Central memory CD8-positive, alpha-beta T cell (primary cell): ENCODE results near the gene PKN1.
A peak's percentile ranks its signal among the peaks of the same experiment; 100 is the strongest.

Source experiments
- ATAC-seq: fragments of 150-1000 bp; cut with Tn5 transposase; replicated peaks from 2 replicates; pipeline ENCODE4 v1.10.0; 2022; ENCODE audit warnings: mild to moderate bottlenecking, moderate FRiP score, moderate number of reproducible peaks; ENCODE audit not compliant: poor library complexity, severe bottlenecking; ENCODE audit errors: extremely low read depth
- DNase-seq, 2 donors: peaks; one replicate each; pipeline ENCODE4 v3.0.0; 2021; ENCODE audit warnings: low spot score in 2 of 2
- H3K27ac Mint-ChIP-seq: one replicate; pipeline ENCODE4 v1.8.0; 2022; ENCODE audit warnings: low read depth, mild to moderate bottlenecking, moderate library complexity, mixed read lengths
- H3K27me3 Mint-ChIP-seq: one replicate; pipeline ENCODE4 v1.8.0; 2022; ENCODE audit warnings: mixed read lengths
- H3K36me3 Mint-ChIP-seq: one replicate; pipeline ENCODE4 v1.8.0; 2022; ENCODE audit warnings: mild to moderate bottlenecking, moderate library complexity, mixed read lengths; ENCODE audit not compliant: insufficient read depth
- H3K4me1 Mint-ChIP-seq: one replicate; pipeline ENCODE4 v1.8.0; 2022; ENCODE audit warnings: mixed read lengths
- H3K4me3 Mint-ChIP-seq: one replicate; pipeline ENCODE4 v1.8.0; 2022; ENCODE audit warnings: mild to moderate bottlenecking, moderate library complexity, mixed read lengths
- H3K9me3 Mint-ChIP-seq: one replicate; pipeline ENCODE4 v1.8.0; 2022; ENCODE audit warnings: mixed read lengths

PKN1 gene

GRCh38 chr19:14478113-14478545, 45.0 kb downstream of the PKN1 start:
- peaks cover 25% of the 10 kb centered on the region for H3K4me1 Mint-ChIP-seq
- DNase-seq: no peak
- H3K27me3 Mint-ChIP-seq: peaks cover 16% of the 10 kb centered on the region
- no peak for ATAC-seq
- H3K9me3 Mint-ChIP-seq: no peaks in the 10 kb centered on the region
- H3K27ac Mint-ChIP-seq: no peak overlapping the region
- peaks cover 25% of the 10 kb centered on the region for H3K36me3 Mint-ChIP-seq
- no peak overlapping the region for H3K4me3 Mint-ChIP-seq

DNA sequence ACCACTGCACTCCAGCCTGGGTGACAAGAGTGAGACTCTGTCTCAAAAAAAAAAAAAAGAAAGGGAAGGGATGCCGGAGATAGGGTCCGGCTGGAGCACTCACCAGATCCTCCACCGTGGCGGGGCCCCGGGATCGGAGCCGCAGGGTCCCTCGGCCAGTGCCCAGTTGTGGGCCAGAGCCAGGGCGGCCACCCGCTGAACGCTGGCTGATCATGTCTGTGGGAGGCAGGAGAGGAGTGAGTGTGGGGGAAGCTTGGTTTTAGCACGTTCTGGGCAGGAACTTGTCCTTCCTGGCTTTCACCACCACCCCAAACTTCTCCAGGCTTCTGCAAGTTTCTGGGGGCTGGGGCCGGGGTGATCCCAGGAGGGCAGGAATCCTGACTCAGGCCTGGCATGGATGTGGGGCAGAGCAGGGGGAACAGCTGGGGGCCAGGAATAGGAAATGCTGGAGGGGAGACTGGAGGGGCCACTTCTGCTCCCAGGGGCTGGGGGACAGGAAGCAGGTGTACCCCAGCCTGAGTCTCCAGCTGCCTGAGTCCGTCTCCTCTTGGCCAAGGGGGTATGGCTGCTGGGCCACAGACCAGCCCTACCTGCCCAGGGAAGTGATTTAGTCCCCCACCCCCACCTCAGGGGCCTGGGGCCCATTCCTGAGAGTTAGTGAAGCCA, 46.3 kb downstream of the PKN1 start:
- no peak for DNase-seq
- H3K4me3 Mint-ChIP-seq: no peak overlapping the region
- no peak overlapping the region for H3K27ac Mint-ChIP-seq
- H3K27me3 Mint-ChIP-seq: peaks cover 9% of the 10 kb centered on the region
- no peaks in the 10 kb centered on the region for H3K9me3 Mint-ChIP-seq
- no peak for ATAC-seq
- H3K4me1 Mint-ChIP-seq: peaks cover 23% of the 10 kb centered on the region
- peaks cover 23% of the 10 kb centered on the region for H3K36me3 Mint-ChIP-seq

DNA sequence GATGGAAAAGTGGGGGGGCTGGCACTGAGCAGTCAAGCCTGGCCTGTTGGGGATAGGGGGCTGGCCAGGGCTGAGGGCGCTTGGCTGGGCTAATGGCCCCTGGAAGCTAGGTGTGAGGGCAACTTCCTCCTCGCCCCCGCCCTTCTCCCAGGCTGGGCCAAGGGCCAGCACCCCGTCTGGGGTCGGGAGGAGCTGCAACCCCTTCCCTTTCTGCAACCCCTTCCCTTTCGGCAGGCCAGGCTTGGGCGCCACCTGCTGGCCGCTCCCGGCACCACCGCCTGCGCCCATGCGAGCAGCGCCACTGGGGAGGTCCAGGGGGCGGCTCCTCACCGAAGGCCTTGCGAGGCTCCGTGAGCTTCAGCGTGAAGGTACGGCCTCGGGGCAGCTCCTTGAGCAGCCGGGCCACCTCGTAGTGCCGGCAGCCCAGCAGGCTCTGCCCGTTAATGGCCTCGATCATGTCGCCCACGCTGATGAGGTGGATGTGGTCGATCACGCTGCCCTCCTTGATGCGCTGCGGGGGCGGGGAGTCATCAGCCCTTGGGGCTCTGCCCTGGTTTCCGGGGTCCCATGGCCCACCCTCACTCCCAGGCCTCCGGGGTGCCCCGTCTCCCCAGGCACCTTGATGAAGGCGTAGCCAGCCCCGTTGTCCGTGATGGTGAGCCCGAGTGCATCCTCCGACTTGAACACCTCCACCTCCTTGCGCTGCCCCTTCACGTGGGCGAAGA, 47.0 kb downstream of the PKN1 start:
- no peak overlapping the region for H3K27ac Mint-ChIP-seq
- no peaks in the 10 kb centered on the region for H3K9me3 Mint-ChIP-seq
- ATAC-seq (peak; percentile 10), DNase-seq (peak; percentile 66 to 68)
- H3K36me3 Mint-ChIP-seq: peaks cover 19% of the 10 kb centered on the region
- H3K4me1 Mint-ChIP-seq: peaks cover 18% of the 10 kb centered on the region
- H3K4me3 Mint-ChIP-seq: no peak overlapping the region
- H3K27me3 Mint-ChIP-seq: peaks cover 2% of the 10 kb centered on the region

- Mint-ChIP-seq H3K27ac (no peak overlapping the region), H3K36me3 (peaks cover 18% of the 10 kb centered on the region), H3K27me3 (no peaks in the 10 kb centered on the region), H3K9me3 (no peaks in the 10 kb centered on the region), H3K4me3 (no peak overlapping the region), H3K4me1 (peaks cover 12% of the 10 kb centered on the region)
- DNase-seq (no peak), ATAC-seq (no peak)
These were observed 47.6 kb downstream of the PKN1 start for GRCh38 chr19:14480700-14481079.

- DNase-seq (no peak), ATAC-seq (no peak)
- Mint-ChIP-seq H3K4me3 (no peak overlapping the region), H3K27ac (no peak overlapping the region), H3K9me3 (no peaks in the 10 kb centered on the region), H3K4me1 (no peaks in the 10 kb centered on the region), H3K27me3 (no peaks in the 10 kb centered on the region), H3K36me3 (peaks cover 10% of the 10 kb centered on the region)
These were observed 49.3 kb downstream of the PKN1 start for GRCh38 chr19:14482172-14482941.

GRCh38 chr19:14487370-14488125, 54.4 kb downstream of the PKN1 start:
- no peak overlapping the region for H3K4me3 Mint-ChIP-seq
- H3K27me3 Mint-ChIP-seq: no peaks in the 10 kb centered on the region
- H3K27ac Mint-ChIP-seq: no peak overlapping the region
- H3K4me1 Mint-ChIP-seq: peaks cover under 1% of the 10 kb centered on the region
- ATAC-seq (no peak), DNase-seq (no peak)
- H3K36me3 Mint-ChIP-seq: peaks cover 30% of the 10 kb centered on the region
- H3K9me3 Mint-ChIP-seq: no peaks in the 10 kb centered on the region

- Mint-ChIP-seq H3K27me3 (no peaks in the 10 kb centered on the region), H3K36me3 (peaks cover 35% of the 10 kb centered on the region), H3K4me3 (no peak overlapping the region), H3K4me1 (peaks cover 31% of the 10 kb centered on the region), H3K27ac (peak overlapping the region; percentile 19), H3K9me3 (no peaks in the 10 kb centered on the region)
- DNase-seq (no peak), ATAC-seq (no peak)
These were observed 59.7 kb downstream of the PKN1 start for GRCh38 chr19:14492756-14493337.

- DNase-seq (no peak), ATAC-seq (no peak)
- Mint-ChIP-seq H3K27me3 (no peaks in the 10 kb centered on the region), H3K4me1 (peaks cover 31% of the 10 kb centered on the region), H3K27ac (peak overlapping the region; percentile 82), H3K4me3 (peak overlapping the region; percentile 82), H3K36me3 (peaks cover 29% of the 10 kb centered on the region), H3K9me3 (no peaks in the 10 kb centered on the region)
These were observed 61.3 kb downstream of the PKN1 start for GRCh38 chr19:14494411-14494810.

GRCh38 chr19:14494910-14495671, 62.0 kb downstream of the PKN1 start:
- DNase-seq (no peak), ATAC-seq (peak; percentile 47)
- H3K27me3 Mint-ChIP-seq: no peaks in the 10 kb centered on the region
- H3K4me3 Mint-ChIP-seq: peak overlapping the region; percentile 82
- peaks cover 22% of the 10 kb centered on the region for H3K36me3 Mint-ChIP-seq
- H3K27ac Mint-ChIP-seq: peak overlapping the region; percentile 82
- H3K9me3 Mint-ChIP-seq: no peaks in the 10 kb centered on the region
- peaks cover 31% of the 10 kb centered on the region for H3K4me1 Mint-ChIP-seq

- H3K36me3 Mint-ChIP-seq: peaks cover 17% of the 10 kb centered on the region
These were observed 62.5 kb downstream of the PKN1 start for GRCh38 chr19:14495672-14496028.

GRCh38 chr19:14496029-14496833, 63.1 kb downstream of the PKN1 start, which contains the start of gene GIPC1:
GIPC1 (minus strand) TSS chr19:14496127; CDS start chr19:14482976, 13,151 bp downstream.
- DNase-seq: peak; percentile 62 to 67
- H3K9me3 Mint-ChIP-seq: no peaks in the 10 kb centered on the region
- H3K4me3 Mint-ChIP-seq: peak within 1 kb of the TSS; percentile 82
- H3K36me3 Mint-ChIP-seq: peaks cover 15% of the 10 kb centered on the region
- H3K4me1 Mint-ChIP-seq: peaks cover 31% of the 10 kb centered on the region
- ATAC-seq: peak; percentile 76
- H3K27me3 Mint-ChIP-seq: no peaks in the 10 kb centered on the region
- peak within 1 kb of the TSS; percentile 82 for H3K27ac Mint-ChIP-seq

More at GRCh38 chr19:14495672-14496028, 62.5 kb downstream of the PKN1 start:
- DNase-seq (no peak), ATAC-seq (no peak)
- Mint-ChIP-seq H3K9me3 (no peaks in the 10 kb centered on the region), H3K4me1 (peaks cover 31% of the 10 kb centered on the region), H3K27ac (peak overlapping the region; percentile 82), H3K27me3 (no peaks in the 10 kb centered on the region), H3K4me3 (peak overlapping the region; percentile 82)
